GM12878 (cell line): ENCODE measurements around the gene ELF2. TPM values are rescaled to one million over a fixed set of nuclear protein-coding genes. Genes with fewer than 3 reads are reported as not detected.

Experiments used
- ATAC-seq: fragments of 200-7000 bp; cut with Tn5 transposase; 3 replicates; pipeline ENCODE4 v1.9.1; 2020; ENCODE audit warnings: mild to moderate bottlenecking, moderate library complexity
- BruUV-seq: library from RNA; stranded (reverse); fragments of 400-500 nt; replicated peaks from 2 replicates; lab custom pipeline; 2021; lab: Mats Ljungman, UMichigan
- CTCF ChIA-PET: fragments of 300-600 bp; sonication (Branson Sonifier 250); formaldehyde crosslinking; extraction: SDS; loops from one replicate; lab custom pipeline; 2021; ENCODE audit warnings: inconsistent platforms; lab: Yijun Ruan, JAX
- POLR2A ChIA-PET: fragments of 350-600 bp; formaldehyde crosslinking; extraction: SDS; loops from one replicate; lab custom pipeline; 2021; ENCODE audit warnings: inconsistent platforms; lab: Charles Lee
- RAD21 ChIA-PET: fragments of 300-600 bp; sonication (Branson Sonifier 250); formaldehyde crosslinking; loops from one replicate; lab custom pipeline; 2023; ENCODE audit warnings: antibody characterized with exemption; ENCODE audit not compliant: unreplicated experiment; lab: Charles Lee
- SMC1A ChIA-PET: fragments of 300-600 bp; sonication (Branson Sonifier 250); formaldehyde crosslinking; loops from one replicate; lab custom pipeline; 2023; ENCODE audit not compliant: unreplicated experiment, uncharacterized antibody; lab: Charles Lee
- DNase-seq: peaks from one replicate; pipeline ENCODE4 v3.0.0-alpha.2; 2011; ENCODE audit warnings: low read depth, low spot score
- FAIRE-seq: peaks from 3 replicates; lab custom pipeline; 2011; peaks lifted over from hg19 to GRCh38; lab: Jason Lieb, UNC
- H2AFZ ChIP-seq: 2 replicates; pipeline ENCODE4 v1.6.0; 2011; ENCODE audit warnings: low read depth, low read length, control low read depth; ENCODE audit not compliant: control insufficient read depth
- H3K27ac ChIP-seq: 2 replicates; pipeline ENCODE4 v1.5.1; 2011; ENCODE audit warnings: control low read depth; ENCODE audit not compliant: control insufficient read depth, insufficient read depth
- H3K27me3 ChIP-seq, 2 experiments: replicated peaks in 1 of 2; 2 replicates each; pipeline versions ENCODE4 v1.6.0 to v1.6.1; 2011; ENCODE audit warnings: low read length in 1 of 2; ENCODE audit not compliant: control insufficient read depth in 2 of 2, insufficient read depth in 2 of 2
- H3K36me3 ChIP-seq, 2 experiments: 2 replicates each; pipeline ENCODE4 v1.5.1; 2011; ENCODE audit warnings: low read length in 1 of 2; ENCODE audit not compliant: control insufficient read depth in 2 of 2, insufficient read depth in 2 of 2
- H3K4me1 ChIP-seq: 2 replicates; pipeline ENCODE4 v1.6.1; 2011; ENCODE audit warnings: mild to moderate bottlenecking, low read length, moderate library complexity, mixed read lengths; ENCODE audit not compliant: control insufficient read depth, insufficient read depth
- H3K4me2 ChIP-seq: 2 replicates; pipeline ENCODE4 v1.6.0; 2011; ENCODE audit warnings: control low read depth; ENCODE audit not compliant: control insufficient read depth, insufficient read depth
- H3K4me3 ChIP-seq: fragments of 200-600 bp; sonication (generic); 2 replicates; pipeline ENCODE4 v1.5.1; 2016
- H3K79me2 ChIP-seq: 2 replicates; pipeline ENCODE4 v1.6.0; 2011; ENCODE audit warnings: low read length; ENCODE audit not compliant: control insufficient read depth, insufficient read depth
- H3K9ac ChIP-seq: 2 replicates; pipeline ENCODE4 v1.8.0; 2011; ENCODE audit warnings: low read length, control low read depth, mixed read lengths; ENCODE audit not compliant: control insufficient read depth, insufficient read depth
- H3K9me3 ChIP-seq: replicated peaks from 3 replicates; pipeline ENCODE4 v1.5.1; 2011; ENCODE audit warnings: mild to moderate bottlenecking, low read length; ENCODE audit not compliant: control insufficient read depth, insufficient read depth
- H4K20me1 ChIP-seq: 2 replicates; pipeline ENCODE4 v1.6.0; 2011; ENCODE audit not compliant: control insufficient read depth, insufficient read depth
- ATF7 ChIP-seq: fragments of 450-650 bp; IDR thresholded peaks from 2 replicates; pipeline ENCODE4 v1.6.1; 2016; ENCODE audit warnings: low read depth, mild to moderate bottlenecking
- BACH1 ChIP-seq: fragments of 450-650 bp; IDR thresholded peaks from 2 replicates; pipeline ENCODE4 v1.6.1; 2017; ENCODE audit warnings: mild to moderate bottlenecking, borderline replicate concordance
- CBFB ChIP-seq: IDR thresholded peaks from 2 replicates; pipeline ENCODE4 v1.6.1; 2016; ENCODE audit warnings: antibody characterized with exemption, low read depth
- CBX5 ChIP-seq: sonication (generic); IDR thresholded peaks from 2 replicates; pipeline ENCODE4 v1.6.1; 2016; ENCODE audit warnings: low read depth, moderate library complexity, mild to moderate bottlenecking, inconsistent platforms
- E2F4 ChIP-seq: IDR thresholded peaks from 2 replicates; pipeline ENCODE4 v1.6.1; 2012; ENCODE audit warnings: low read depth, low read length, improper control_type of control experiment
- EZH2 ChIP-seq: IDR thresholded peaks from 2 replicates; pipeline ENCODE4 v1.6.1; 2012; ENCODE audit warnings: low read depth, mild to moderate bottlenecking, control low read depth, inconsistent platforms, low read length, borderline replicate concordance; ENCODE audit not compliant: control insufficient read depth
- GABPA ChIP-seq: IDR thresholded peaks from 2 replicates; pipeline ENCODE4 v1.6.1; 2014; ENCODE audit warnings: antibody characterized with exemption, low read depth, mild to moderate bottlenecking, inconsistent platforms
- IRF3 ChIP-seq: fragments of 450-650 bp; IDR thresholded peaks from 2 replicates; pipeline ENCODE4 v1.6.1; 2014; ENCODE audit warnings: mild to moderate bottlenecking
- IRF4 ChIP-seq: IDR thresholded peaks from 2 replicates; pipeline ENCODE4 v1.6.1; 2011; ENCODE audit warnings: low read depth, low read length
- PKNOX1 ChIP-seq: fragments of 450-650 bp; IDR thresholded peaks from 2 replicates; pipeline ENCODE4 v1.6.1; 2016; ENCODE audit warnings: mild to moderate bottlenecking
- RELA ChIP-seq: fragments of 450-650 bp; IDR thresholded peaks from 2 replicates; pipeline ENCODE4 v1.8.0; 2014; ENCODE audit warnings: borderline replicate concordance; ENCODE audit not compliant: partially characterized antibody
- SPI1 ChIP-seq: IDR thresholded peaks from 2 replicates; pipeline ENCODE4 v1.6.1; 2011; ENCODE audit warnings: low read depth, mild to moderate bottlenecking, low read length, moderate library complexity, borderline replicate concordance; ENCODE audit not compliant: insufficient read depth
- ZNF592 ChIP-seq: fragments of 450-650 bp; IDR thresholded peaks from 2 replicates; pipeline ENCODE4 v1.6.1; 2017; ENCODE audit warnings: mild to moderate bottlenecking, moderate library complexity
- WGBS: methylation state at CpG from one replicate; pipeline ENCODE4 v1.1.6; 2016; ENCODE audit warnings: low lambda C conversion rate; ENCODE audit not compliant: insufficient replicate concordance, insufficient coverage; ENCODE audit errors: missing lambda C conversion rate; 5-methylcytosine and 5-hydroxymethylcytosine counted together
- in situ Hi-C: fragments of 300-500 bp; cut with MboI; formaldehyde crosslinking; loops from 9 replicates; pipeline ENCODE4 v1.14.3; 2018; ENCODE audit warnings: mixed read lengths
- intact Hi-C: fragments of 100-400 bp; cut with micrococcal nuclease; formaldehyde crosslinking; loops from one replicate; pipeline ENCODE4 v1.14.2; 2022; ENCODE audit not compliant: unreplicated experiment
- polyA plus RNA-seq, 11 experiments: library from polyadenylated mRNA; depleted of rRNA in 4 of 11; unstranded in 6 of 11; stranded (reverse) in 5 of 11; fragments of >200 nt; fragmentation: Nextera tagmentation in 4 of 11; fragmentation: Illumina TruSeq in 1 of 11; extraction: Ambion mirVana in 4 of 11; extraction: Trizol in 1 of 11; gene quantifications; 1 replicate in 1 of 11; 2 replicates in 10 of 11; pipeline versions ENCODE4 v1.2.1 to v1.2.3, GENCODE V29; 2011 to 2016; ENCODE audit warnings: inconsistent platforms in 2 of 11, missing spikeins in 2 of 11, low read depth in 1 of 11
- total RNA-seq, 4 experiments: library from RNA; depleted of rRNA in 3 of 4; stranded (reverse); fragments of >200 nt in 3 of 4; fragmentation: Illumina TruSeq in 1 of 4; extraction: Trizol in 1 of 4; gene quantifications; 2 replicates each; pipeline versions ENCODE4 v1.2.1 to v1.2.3, GENCODE V29; 2013 to 2021

ELF2 gene
- total and polyA plus RNA-seq, 10 of the 15 experiments (the other 5 are each of a cell fraction or from before 2014, with no cell fraction given): 10.5 to 30.1 (median 20.5) TPM

GRCh38 chr4:139208404-139208945 lies 31.5 kb upstream of the ELF2 start (continued):
- TF ChIP-seq ZNF592 (peak; percentile 38; the same call in 1 of the 2 replicates), E2F4 (no peak), IRF3 (no peak)

GRCh38 chr4:139207873-139208403 lies 30.9 kb upstream of the ELF2 start:
- no peaks in the 10 kb centered on the region for H3K27me3 ChIP-seq
- SMC1A ChIA-PET: no interaction called here
- H3K4me1 ChIP-seq: no peaks in the 10 kb centered on the region
- POLR2A ChIA-PET: interaction anchor here (0.5 to 0.6 kb wide), 2 partner anchors 30 to 191 kb away, joined by 3 to 5 read pairs; no protein-coding TSS in a partner anchor
- no peak overlapping the region for H3K4me2 ChIP-seq
- no peaks in the 10 kb centered on the region for H3K79me2 ChIP-seq
- intact Hi-C loops: no loop called here
- no peaks in the 10 kb centered on the region for H3K36me3 ChIP-seq
- BruUV-seq: no TSS peak
- peak; percentile 52; the same call in 1 of the 3 replicates for ATAC-seq
- no peak overlapping the region for H3K9ac ChIP-seq
- CTCF ChIA-PET: interaction anchor here (0.6 kb wide), 1 partner anchor 92 kb away, joined by 4 read pairs; no protein-coding TSS in a partner anchor
- no peak overlapping the region for H3K4me3 ChIP-seq
- H2AFZ ChIP-seq: no peak overlapping the region
- DNase-seq: no peak
- 24% methylated on average over 2 of the region's 6 CpGs for WGBS
- no peaks in the 10 kb centered on the region; the same call in 1 of the 3 replicates for H3K9me3 ChIP-seq
- no peak for FAIRE-seq
- RAD21 ChIA-PET: no interaction called here
- in situ Hi-C loops: no loop called here
- H4K20me1 ChIP-seq: no peaks in the 10 kb centered on the region
- H3K27ac ChIP-seq: no peak overlapping the region
- no peak for TF ChIP-seq IRF4
- TF ChIP-seq SPI1: no peak
- no peak for TF ChIP-seq CBFB
- TF ChIP-seq EZH2: no peak
- TF ChIP-seq PKNOX1: no peak
- TF ChIP-seq BACH1: no peak
- no peak for TF ChIP-seq CBX5
- TF ChIP-seq RELA: no peak
- TF ChIP-seq GABPA: no peak
- TF ChIP-seq ATF7: no peak
